Measurements from ENCODE around the gene MROH7.

MROH7 gene

GRCh38 chr1:54745864-54746263 lies 104.3 kb downstream of the MROH7 start:
- in situ Hi-C loops (cut with MboI; ENCODE audit: low pct_unique_long_range_greater_than_20kb, low sequenced_read_pairs, unreplicated experiment) = no loop called here
- TF ChIP-seq, protein P1, sequence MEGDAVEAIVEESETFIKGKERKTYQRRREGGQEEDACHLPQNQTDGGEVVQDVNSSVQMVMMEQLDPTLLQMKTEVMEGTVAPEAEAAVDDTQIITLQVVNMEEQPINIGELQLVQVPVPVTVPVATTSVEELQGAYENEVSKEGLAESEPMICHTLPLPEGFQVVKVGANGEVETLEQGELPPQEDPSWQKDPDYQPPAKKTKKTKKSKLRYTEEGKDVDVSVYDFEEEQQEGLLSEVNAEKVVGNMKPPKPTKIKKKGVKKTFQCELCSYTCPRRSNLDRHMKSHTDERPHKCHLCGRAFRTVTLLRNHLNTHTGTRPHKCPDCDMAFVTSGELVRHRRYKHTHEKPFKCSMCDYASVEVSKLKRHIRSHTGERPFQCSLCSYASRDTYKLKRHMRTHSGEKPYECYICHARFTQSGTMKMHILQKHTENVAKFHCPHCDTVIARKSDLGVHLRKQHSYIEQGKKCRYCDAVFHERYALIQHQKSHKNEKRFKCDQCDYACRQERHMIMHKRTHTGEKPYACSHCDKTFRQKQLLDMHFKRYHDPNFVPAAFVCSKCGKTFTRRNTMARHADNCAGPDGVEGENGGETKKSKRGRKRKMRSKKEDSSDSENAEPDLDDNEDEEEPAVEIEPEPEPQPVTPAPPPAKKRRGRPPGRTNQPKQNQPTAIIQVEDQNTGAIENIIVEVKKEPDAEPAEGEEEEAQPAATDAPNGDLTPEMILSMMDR (IDR thresholded peaks at IDR 0.05; ENCODE audit: extremely low read depth, insufficient read depth, missing control alignments) = no peak
- DNase-seq (ENCODE audit: low spot score) = no peak

- DNase-seq (ENCODE audit: low spot score) = no peak
- in situ Hi-C loops (cut with MboI; ENCODE audit: low pct_unique_long_range_greater_than_20kb, low sequenced_read_pairs, unreplicated experiment) = no loop called here
- TF ChIP-seq, protein P1 (IDR thresholded peaks at IDR 0.05; ENCODE audit: extremely low read depth, insufficient read depth, missing control alignments) = no peak
These were observed 106.7 kb downstream of the MROH7 start for GRCh38 chr1:54748094-54748835.

- TF ChIP-seq, protein P1 (IDR thresholded peaks at IDR 0.05; ENCODE audit: extremely low read depth, insufficient read depth, missing control alignments) = no peak
- in situ Hi-C loops (cut with MboI; ENCODE audit: low pct_unique_long_range_greater_than_20kb, low sequenced_read_pairs, unreplicated experiment) = no loop called here
- DNase-seq (ENCODE audit: low spot score) = no peak
These were observed 109.0 kb downstream of the MROH7 start for GRCh38 chr1:54750596-54750995.

DNA sequence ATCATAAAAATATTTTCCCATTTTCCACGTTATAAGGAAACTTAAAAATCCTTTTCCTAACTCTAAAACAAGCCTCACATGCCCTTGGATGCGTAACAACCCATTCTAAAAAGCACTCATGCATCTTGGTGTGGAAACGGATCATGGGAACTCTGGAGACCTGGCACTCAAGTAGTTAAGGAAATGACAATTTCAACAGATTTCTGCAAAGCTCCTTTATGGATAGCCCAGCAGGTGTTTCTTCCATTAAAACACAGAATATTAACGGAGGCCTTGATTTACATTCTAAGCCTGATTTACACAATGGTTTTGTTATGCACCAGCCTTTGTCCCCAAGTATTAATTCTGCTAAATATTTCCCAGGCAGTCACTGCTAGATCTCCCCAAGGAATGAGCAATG lies 109.8 kb downstream of the MROH7 start:
- no peak for DNase-seq (ENCODE audit: low spot score)
- in situ Hi-C loops (cut with MboI; ENCODE audit: low pct_unique_long_range_greater_than_20kb, low sequenced_read_pairs, unreplicated experiment) = no loop called here
- TF ChIP-seq, protein P1 (IDR thresholded peaks at IDR 0.05; ENCODE audit: extremely low read depth, insufficient read depth, missing control alignments) = no peak

DNA sequence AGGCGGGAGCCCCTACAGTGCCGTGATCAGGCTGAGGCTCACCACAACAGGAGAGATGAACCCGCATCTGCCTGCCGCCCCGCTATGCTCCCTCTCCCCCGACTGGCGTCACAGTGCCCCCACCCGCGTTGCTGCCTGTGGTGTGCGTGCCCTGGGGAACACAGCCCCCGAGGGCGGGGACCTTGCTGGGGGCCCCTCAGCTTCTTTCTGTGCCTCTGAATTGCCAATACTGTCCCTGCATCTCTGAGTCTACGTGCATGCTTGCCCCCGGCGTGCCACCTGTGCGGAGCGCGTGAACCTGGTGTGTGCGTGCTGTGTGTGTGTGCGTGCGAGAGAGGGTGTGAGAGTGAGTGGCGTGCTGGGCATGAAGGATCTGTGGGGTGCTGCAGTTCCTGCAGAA lies 112.5 kb downstream of the MROH7 start:
- DNase-seq (ENCODE audit: low spot score) = no peak
- in situ Hi-C loops (cut with MboI; ENCODE audit: low pct_unique_long_range_greater_than_20kb, low sequenced_read_pairs, unreplicated experiment) = no loop called here
- TF ChIP-seq, protein P1 (IDR thresholded peaks at IDR 0.05; ENCODE audit: extremely low read depth, insufficient read depth, missing control alignments) = no peak

DNA sequence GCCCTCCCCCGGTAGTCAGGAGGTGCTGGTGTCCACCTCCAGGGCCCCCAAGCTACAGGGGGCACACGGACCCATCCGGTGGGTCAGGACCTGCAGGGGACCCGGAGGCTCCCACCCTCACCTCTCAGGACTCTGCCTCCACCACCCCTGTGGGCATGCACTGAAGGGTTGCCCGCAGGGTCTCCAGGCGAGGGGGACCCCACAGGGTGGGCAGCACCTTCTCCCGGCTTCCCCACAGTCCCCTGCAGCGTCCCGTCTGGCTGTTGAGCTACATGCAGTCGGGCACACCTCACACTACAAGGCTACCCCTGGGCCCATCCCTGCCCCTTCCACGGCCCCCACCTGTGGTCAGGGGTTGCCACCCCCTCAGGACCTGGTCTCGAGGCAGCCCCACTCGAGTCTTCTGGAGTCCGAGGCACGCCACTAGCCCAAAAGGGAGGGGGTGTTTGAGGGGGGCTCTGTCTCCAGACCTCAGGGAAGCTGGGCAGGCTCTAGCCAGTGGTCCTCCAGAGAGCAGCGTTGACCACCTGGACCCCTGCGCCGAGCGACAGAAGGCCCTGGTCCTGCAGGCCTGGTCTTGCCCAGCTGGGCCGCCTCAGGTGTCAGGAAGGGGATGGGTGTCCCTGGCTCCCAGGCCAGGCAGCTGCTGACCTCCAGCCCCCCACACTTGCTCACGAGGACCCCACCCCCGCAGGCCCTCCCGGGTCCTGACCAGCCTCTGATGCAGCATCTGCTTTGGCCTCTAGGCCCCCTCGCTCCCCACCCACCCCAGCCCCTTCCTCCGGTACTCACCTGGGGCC lies 113.1 kb downstream of the MROH7 start:
- TF ChIP-seq, protein P1 (IDR thresholded peaks at IDR 0.05; ENCODE audit: extremely low read depth, insufficient read depth, missing control alignments) = no peak
- no peak for DNase-seq (ENCODE audit: low spot score)
- in situ Hi-C loops (cut with MboI; ENCODE audit: low pct_unique_long_range_greater_than_20kb, low sequenced_read_pairs, unreplicated experiment) = no loop called here
